ENCODE data around the gene MAP2K7.

- TF ChIP-seq CTCF (conservative IDR thresholded peaks at IDR 0.05; ENCODE audit: low read length), result no peak
- no peak for TF ChIP-seq EZH2phosphoT487 (IDR thresholded peaks at IDR 0.05; ENCODE audit: borderline replicate concordance)
Observed at GRCh38 chr19:7907122-7907521, 3.4 kb downstream of the MAP2K7 start.

Measured in Loucy (cell line).